ENCODE measurements around the gene SKOR1. TPM values are rescaled to one million over a fixed set of nuclear protein-coding genes. Genes with fewer than 3 reads are reported as not detected.

Gene SKOR1
- polyA plus RNA-seq, 1 of the 3 experiments (the other 2 are of a cell fraction): 0.26 TPM

GRCh38 chr15:67786646-67787045 lies 38.7 kb upstream of the SKOR1 start:
- 88% methylated on average over 4 of the region's 4 CpGs for WGBS (ENCODE audit: low lambda C conversion rate)

More at GRCh38 chr15:67786646-67787045, 38.7 kb upstream of the SKOR1 start:
- Histone ChIP-seq H3K9me3 (no peaks in the 10 kb centered on the region), H2AFZ (ENCODE audit: low read depth) (no peak overlapping the region), H3K36me3 (replicated peaks in 1 of 2; ENCODE audit: control insufficient read depth in 1 of 2, insufficient read depth in 2 of 2, low read length in 1 of 2) (peaks cover 0 to 4% of the 10 kb centered on the region in 2 experiments), H3K4me1 (ENCODE audit: control insufficient read depth in 1 of 2, insufficient read depth in 2 of 2, low read depth in 1 of 2, low read length in 1 of 2) (peaks cover 0 to 2% of the 10 kb centered on the region in 2 experiments; a peak in 1 of 4 replicates), H3K9ac (no peak overlapping the region), H3K4me2 (no peak overlapping the region), H3F3A (replicated peaks; ENCODE audit: insufficient read depth) (no peaks in the 10 kb centered on the region), H3K27me3 (ENCODE audit: insufficient read depth) (no peaks in the 10 kb centered on the region), H3K9me2 (no peaks in the 10 kb centered on the region), H3K79me2 (ENCODE audit: insufficient read depth) (no peaks in the 10 kb centered on the region), H3K4me3 (ENCODE audit: low read depth in 2 of 2, low read length in 1 of 2) (no peak overlapping the region), H3K27ac (ENCODE audit: low read depth in 2 of 2, low read length in 1 of 2) (no peak overlapping the region), H4K20me1 (ENCODE audit: insufficient read depth) (no peaks in the 10 kb centered on the region)
- TF ChIP-seq MEF2A (IDR thresholded peaks at IDR 0.05; ENCODE audit: borderline replicate concordance, low read depth) (no peak), REST (IDR thresholded peaks at IDR 0.05; ENCODE audit: low read depth, low read length) (no peak), RXRA (IDR thresholded peaks at IDR 0.05; ENCODE audit: borderline replicate concordance, low read depth) (no peak), FOXJ3 (CRISPR knock-in tag; IDR thresholded peaks at IDR 0.05) (no peak), RCOR1 (IDR thresholded peaks at IDR 0.05; ENCODE audit: low read length) (no peak), FOSL2 (IDR thresholded peaks at IDR 0.05; ENCODE audit: borderline replicate concordance, low read depth) (no peak), GATA2 (CRISPR knock-in tag; IDR thresholded peaks at IDR 0.05) (no peak), TCF12 (IDR thresholded peaks at IDR 0.05) (no peak), RAD21 (IDR thresholded peaks at IDR 0.05; ENCODE audit: low read length) (no peak), USF1 (IDR thresholded peaks at IDR 0.05; ENCODE audit: borderline replicate concordance, low read depth) (no peak), EP300 (IDR thresholded peaks at IDR 0.05; ENCODE audit: borderline replicate concordance in 1 of 2, low read depth in 1 of 2, low read length in 1 of 2) (no peak), FOXM1 (IDR thresholded peaks at IDR 0.05; ENCODE audit: low read depth) (no peak), MXI1 (IDR thresholded peaks at IDR 0.05; ENCODE audit: low read depth, low read length) (no peak), NFIC (IDR thresholded peaks at IDR 0.05; ENCODE audit: borderline replicate concordance) (no peak), SMC3 (IDR thresholded peaks at IDR 0.05; ENCODE audit: low read depth, low read length) (no peak), TEAD4 (IDR thresholded peaks at IDR 0.05; ENCODE audit: borderline replicate concordance, insufficient read depth) (no peak), MAX (IDR thresholded peaks at IDR 0.05; ENCODE audit: low read depth) (no peak), NRF1 (IDR thresholded peaks at IDR 0.05; ENCODE audit: low read depth, low read length) (no peak)
- ChIA-PET POLR2A (no interaction called here), CTCF (no interaction called here)
- DNase-seq: no peak
